Endothelial cell of umbilical vein (primary cell): Measurements from ENCODE around the gene PATE3. TPM values are rescaled to one million over a fixed set of nuclear protein-coding genes. Genes with fewer than 3 reads are reported as not detected.

Source experiments
- BruUV-seq: library from RNA; stranded (reverse); fragments of 400-500 nt; replicated peaks from 2 replicates; lab custom pipeline; 2021; lab: Mats Ljungman, UMichigan
- CTCF ChIA-PET: fragments of 300-600, 350-600 bp; sonication (Branson Sonifier 250); formaldehyde crosslinking; loops from one replicate; lab custom pipeline; 2021; ENCODE audit warnings: antibody characterized with exemption, inconsistent platforms; lab: Charles Lee
- POLR2A ChIA-PET: fragments of 300-600, 350-600 bp; sonication (Branson Sonifier 250); formaldehyde crosslinking; loops from one replicate; lab custom pipeline; 2021; ENCODE audit warnings: antibody characterized with exemption, inconsistent platforms; lab: Charles Lee
- DNase-seq: peaks from one replicate; pipeline ENCODE4 v3.0.0-alpha.2; 2011; ENCODE audit warnings: low read depth, low spot score
- FAIRE-seq: peaks from 2 replicates; lab custom pipeline; 2011; peaks lifted over from hg19 to GRCh38; lab: Jason Lieb, UNC
- H2AFZ ChIP-seq: 2 replicates; pipeline ENCODE4 v1.6.0; 2012; ENCODE audit warnings: low read depth, low read length, control low read depth, inconsistent platforms
- H3K27ac ChIP-seq: 2 replicates; pipeline ENCODE4 v1.5.1; 2011; ENCODE audit warnings: low read depth, mild to moderate bottlenecking, control low read depth, low read length, moderate library complexity; ENCODE audit not compliant: insufficient read depth
- H3K27me3 ChIP-seq, 2 experiments: 2 replicates each; pipeline versions ENCODE4 v1.6.0 to v1.6.1; 2011; ENCODE audit warnings: low read length in 2 of 2, mixed read lengths in 1 of 2; ENCODE audit not compliant: control insufficient read depth in 2 of 2, insufficient read depth in 2 of 2
- H3K36me3 ChIP-seq, 2 experiments: 2 replicates in 1 of 2; 3 replicates in 1 of 2; pipeline ENCODE4 v1.5.1; 2011; ENCODE audit warnings: low read length in 2 of 2, mild to moderate bottlenecking in 1 of 2, moderate library complexity in 1 of 2; ENCODE audit not compliant: control insufficient read depth in 2 of 2, insufficient read depth in 2 of 2; ENCODE audit errors: extremely low read depth in 1 of 2
- H3K4me1 ChIP-seq: 3 replicates; pipeline ENCODE4 v1.5.1; 2011; ENCODE audit warnings: mild to moderate bottlenecking, low read length; ENCODE audit not compliant: control insufficient read depth, insufficient read depth; ENCODE audit errors: extremely low read depth
- H3K4me2 ChIP-seq: 2 replicates; pipeline ENCODE4 v1.6.1; 2011; ENCODE audit warnings: low read length, control low read depth, mixed read lengths; ENCODE audit not compliant: insufficient read depth
- H3K4me3 ChIP-seq, 3 experiments: fragments of 200-600 bp in 1 of 3; sonication (generic), shearing (Covaris generic) in 1 of 3; replicated peaks in 1 of 3; 2 replicates each; pipeline ENCODE4 v1.5.1; 2011 to 2016; ENCODE audit warnings: control low read depth in 3 of 3, low read length in 3 of 3, mild to moderate bottlenecking in 2 of 3, inconsistent platforms in 1 of 3, low read depth in 1 of 3, moderate library complexity in 1 of 3; ENCODE audit not compliant: insufficient read depth in 1 of 3
- H3K79me2 ChIP-seq: 2 replicates; pipeline ENCODE4 v1.6.0; 2012; ENCODE audit warnings: low read length, inconsistent platforms; ENCODE audit not compliant: control insufficient read depth, insufficient read depth
- H3K9ac ChIP-seq: replicated peaks from 2 replicates; pipeline ENCODE3; 2011; ENCODE audit warnings: low read length, control low read depth; ENCODE audit not compliant: insufficient read depth; ENCODE audit errors: extremely low read depth
- H3K9me1 ChIP-seq: replicated peaks from 3 replicates; pipeline ENCODE4 v1.6.0; 2011; ENCODE audit warnings: mild to moderate bottlenecking, low read length; ENCODE audit not compliant: control insufficient read depth, insufficient read depth; ENCODE audit errors: extremely low read depth
- H3K9me3 ChIP-seq: replicated peaks from 2 replicates; pipeline ENCODE4 v1.5.1; 2012; ENCODE audit warnings: low read length, inconsistent platforms; ENCODE audit not compliant: control insufficient read depth, insufficient read depth
- H4K20me1 ChIP-seq: replicated peaks from 2 replicates; pipeline ENCODE3; 2011; ENCODE audit warnings: mild to moderate bottlenecking, low read length; ENCODE audit not compliant: control insufficient read depth, insufficient read depth; ENCODE audit errors: extremely low read depth
- CTCF ChIP-seq, 2 donors: IDR thresholded peaks; 1 replicate in 1 of 2; 2 replicates in 1 of 2; pipeline ENCODE4 v1.5.1; 2011; ENCODE audit warnings: low read length in 2 of 2, mild to moderate bottlenecking in 2 of 2, moderate library complexity in 2 of 2, control low read depth in 1 of 2, inconsistent platforms in 1 of 2, low read depth in 1 of 2; ENCODE audit not compliant: insufficient read depth in 1 of 2; ENCODE audit errors: extremely low read depth in 1 of 2
- EZH2 ChIP-seq: IDR thresholded peaks from 2 replicates; pipeline ENCODE4 v1.6.1; 2012; ENCODE audit warnings: borderline replicate concordance, low read depth, mild to moderate bottlenecking, moderate library complexity, low read length, inconsistent platforms; ENCODE audit not compliant: severe bottlenecking
- FOS ChIP-seq: IDR thresholded peaks from 2 replicates; pipeline ENCODE4 v1.6.1; 2011; ENCODE audit warnings: mild to moderate bottlenecking, low read length, moderate library complexity, borderline replicate concordance; ENCODE audit not compliant: insufficient read depth
- GATA2 ChIP-seq: IDR thresholded peaks from 2 replicates; pipeline ENCODE4 v1.7.0; 2011; ENCODE audit warnings: low read depth, mild to moderate bottlenecking, moderate library complexity, mixed read lengths, low read length; ENCODE audit not compliant: insufficient read length, insufficient read depth
- JUN ChIP-seq: IDR thresholded peaks from 2 replicates; pipeline ENCODE4 v1.6.1; 2011; ENCODE audit warnings: borderline replicate concordance, low read depth; ENCODE audit not compliant: insufficient read length, insufficient read depth
- MYC ChIP-seq: IDR thresholded peaks from one replicate; pipeline ENCODE4 v1.6.1; 2011; ENCODE audit warnings: mild to moderate bottlenecking, low read depth, low read length
- POLR2A ChIP-seq: IDR thresholded peaks from 2 replicates; pipeline ENCODE4 v1.6.1; 2012; ENCODE audit warnings: low read depth, mild to moderate bottlenecking, control low read depth, low read length
- POLR2AphosphoS5 ChIP-seq: IDR thresholded peaks from 2 replicates; pipeline ENCODE4 v1.6.1; 2012; ENCODE audit warnings: low read depth, mild to moderate bottlenecking, control low read depth, low read length, moderate library complexity; ENCODE audit not compliant: insufficient read depth
- dilution Hi-C: fragments of 300-500 bp; cut with MboI; formaldehyde crosslinking; loops from one replicate; pipeline ENCODE4 v1.15.0; 2019; ENCODE audit warnings: low sequenced_read_pairs; ENCODE audit not compliant: extremely low pct_ligation_motif_present
- intact Hi-C: fragments of 100-400 bp; cut with micrococcal nuclease; formaldehyde crosslinking; loops from one replicate; pipeline ENCODE4 v1.10.0; 2022
- polyA plus RNA-seq, 4 experiments: library from polyadenylated mRNA; depleted of rRNA in 3 of 4; stranded (reverse) in 3 of 4; unstranded in 1 of 4; fragments of >200 nt; gene quantifications; 2 replicates each; pipeline versions ENCODE4 v1.2.1 to v1.2.3, GENCODE V29; 2011 to 2012; ENCODE audit warnings: missing spikeins in 1 of 4
- total RNA-seq: library from RNA; stranded (reverse); gene quantifications from 2 replicates; pipeline ENCODE4 v1.2.3, GENCODE V29; 2021
- TF ChIP-seq, protein P1 (sequence below): IDR thresholded peaks from 2 replicates; pipeline ENCODE4 v1.6.1; 2011; ENCODE audit not compliant: insufficient read depth, insufficient read length

Gene PATE3
- total and polyA plus RNA-seq, 2 donors (not counting 3 experiments of a cell fraction or from before 2014, with no cell fraction given), result not detected

DNA sequence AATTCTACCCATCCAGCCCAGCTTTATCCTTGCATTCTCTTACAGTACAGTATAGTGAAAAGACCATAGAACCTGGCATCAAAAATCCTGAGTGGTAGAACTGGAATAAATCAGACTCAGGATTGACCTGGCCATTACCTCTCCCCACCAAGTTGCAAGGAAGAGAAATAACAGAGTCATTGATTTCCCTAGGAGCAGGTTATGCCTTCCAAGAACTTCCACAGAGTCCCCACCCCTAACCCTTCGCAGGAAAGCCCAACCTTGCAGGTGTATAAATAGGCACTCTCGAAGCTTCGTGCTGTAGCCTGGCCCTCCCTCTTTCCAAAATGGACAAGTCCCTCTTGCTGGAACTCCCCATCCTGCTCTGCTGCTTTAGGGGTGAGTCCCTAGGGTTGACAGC lies 41.9 kb upstream of the PATE3 start, which contains the start of gene PATE1:
Gene PATE1, plus strand, starts transcription at position 301 of the 400 bp plus-strand sequence. Its CDS starts 26 bp downstream, at position 327.
- Histone ChIP-seq H3K9me1 (no peaks in the 10 kb centered on the region), H3K36me3 (no peaks in the 10 kb centered on the region), H3K9ac (no peak within 1 kb of the TSS), H3K27me3 (peaks cover 4 to 5% of the 10 kb centered on the region in 2 experiments), H3K4me2 (no peak within 1 kb of the TSS), H3K4me1 (no peaks in the 10 kb centered on the region), H3K79me2 (no peaks in the 10 kb centered on the region), H3K4me3 (no peak within 1 kb of the TSS), H2AFZ (no peak within 1 kb of the TSS), H3K27ac (no peak within 1 kb of the TSS), H3K9me3 (no peaks in the 10 kb centered on the region), H4K20me1 (no peaks in the 10 kb centered on the region)
- dilution Hi-C loops (no loop called here), intact Hi-C loops (no loop called here)
- no TSS peak for BruUV-seq
- FAIRE-seq, result no peak
- DNase-seq, result no peak
- POLR2A ChIA-PET, result no interaction called here
- TF ChIP-seq POLR2AphosphoS5 (no peak), CTCF (IDR thresholded peaks at IDR 0.05; ENCODE audit: extremely low read depth in 1 of 2, insufficient read depth in 1 of 2, low read depth in 1 of 2, low read length in 2 of 2) (no peak), JUN (no peak), GATA2 (no peak), MYC (no peak), EZH2 (no peak), POLR2A (no peak), FOS (no peak)
- TF ChIP-seq, protein P1, sequence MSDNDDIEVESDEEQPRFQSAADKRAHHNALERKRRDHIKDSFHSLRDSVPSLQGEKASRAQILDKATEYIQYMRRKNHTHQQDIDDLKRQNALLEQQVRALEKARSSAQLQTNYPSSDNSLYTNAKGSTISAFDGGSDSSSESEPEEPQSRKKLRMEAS, result no peak
- CTCF ChIA-PET, result interaction anchor here (0.7 kb wide), 1 partner anchor 22 kb away, joined by 3 read pairs; no protein-coding TSS in a partner anchor
